DMS 273 treated with DMSO at 0.1 percent for 48 hours (cell line): ENCODE measurements around the gene ADCY1.
"Not testable (repeated sequence)": the region's sequence is repeated elsewhere in the genome, so short reads cannot be mapped to it uniquely, and the experiment has no call there.

Source experiments
- DNase-seq: peaks from one replicate; lab custom pipeline; 2025; lab: John Stamatoyannopoulos, UW

ADCY1 gene

DNA sequence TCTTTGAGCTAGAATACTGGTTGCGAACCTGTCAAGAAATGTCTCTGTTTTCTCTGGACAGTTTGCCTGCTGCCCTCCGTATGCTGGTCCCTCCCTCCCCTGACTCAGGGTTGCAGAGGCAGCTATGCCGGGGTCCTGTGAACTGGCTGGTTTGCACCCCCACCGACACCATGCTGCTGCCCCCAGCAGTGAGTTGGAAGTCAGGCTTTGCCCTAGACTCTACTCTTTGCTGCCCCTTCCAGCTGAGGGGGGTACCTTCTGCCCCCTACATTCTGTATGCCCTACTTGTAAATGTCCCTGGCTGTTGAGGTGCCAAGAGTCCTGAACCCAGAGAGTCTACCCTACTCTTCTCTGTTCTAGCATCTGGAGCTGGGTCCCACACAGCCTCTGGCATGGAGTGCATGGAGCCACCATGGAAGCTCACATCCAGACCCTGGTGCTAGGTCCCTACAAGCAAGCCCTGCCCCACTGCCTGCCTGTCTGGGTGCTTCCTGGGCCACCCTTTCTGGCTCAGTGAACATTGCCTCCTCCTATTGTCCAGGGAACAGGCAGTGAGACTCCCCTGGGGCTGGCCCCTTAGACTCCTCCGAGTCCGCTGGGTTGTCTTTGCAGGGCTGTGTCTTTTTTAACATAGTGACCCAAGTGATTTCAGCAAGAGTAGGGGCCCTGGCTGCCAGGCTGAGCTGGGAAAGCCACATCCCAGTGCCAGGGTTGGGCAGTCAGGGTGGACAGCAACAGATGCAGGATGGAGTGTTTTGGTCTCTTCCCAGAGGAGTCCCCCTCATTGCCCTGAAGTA is 138.9 kb downstream of the ADCY1 start:
- DNase-seq: no peak

DNA sequence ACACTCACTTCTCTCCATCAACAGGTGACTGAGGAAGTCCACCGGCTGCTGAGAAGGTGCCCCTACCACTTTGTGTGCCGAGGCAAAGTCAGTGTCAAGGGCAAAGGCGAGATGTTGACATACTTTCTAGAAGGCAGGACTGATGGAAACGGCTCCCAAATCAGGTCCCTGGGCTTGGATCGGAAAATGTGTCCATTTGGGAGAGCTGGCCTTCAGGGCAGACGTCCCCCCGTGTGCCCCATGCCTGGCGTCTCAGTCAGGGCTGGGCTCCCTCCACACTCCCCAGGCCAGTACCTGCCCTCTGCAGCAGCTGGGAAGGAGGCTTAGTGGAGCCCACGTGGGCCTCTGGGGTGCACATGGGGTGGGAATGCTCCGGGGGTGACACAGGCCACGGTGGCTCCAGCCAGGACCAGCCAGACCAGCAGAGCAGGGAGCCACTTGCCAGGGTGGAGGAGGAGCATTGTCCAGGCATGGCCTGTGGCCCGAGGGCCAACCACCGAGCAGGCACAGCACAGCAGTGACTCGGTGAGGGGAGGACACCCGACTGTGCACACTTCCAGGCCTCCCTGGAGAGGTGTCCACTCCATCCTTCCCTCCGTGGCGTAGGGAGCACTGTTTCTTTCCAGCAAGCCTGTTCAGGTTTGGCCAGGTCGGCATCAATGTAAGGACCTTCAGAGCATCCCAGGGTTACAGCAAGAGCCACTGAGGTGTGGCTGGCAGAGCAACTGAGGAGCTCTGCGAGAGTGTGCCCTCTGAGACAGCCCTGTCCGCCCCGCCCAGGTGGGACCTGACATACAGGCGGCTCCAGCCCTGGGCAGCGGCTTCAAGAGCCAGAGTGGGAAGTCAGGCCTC is 139.7 kb downstream of the ADCY1 start:
- no peak for DNase-seq

DNA sequence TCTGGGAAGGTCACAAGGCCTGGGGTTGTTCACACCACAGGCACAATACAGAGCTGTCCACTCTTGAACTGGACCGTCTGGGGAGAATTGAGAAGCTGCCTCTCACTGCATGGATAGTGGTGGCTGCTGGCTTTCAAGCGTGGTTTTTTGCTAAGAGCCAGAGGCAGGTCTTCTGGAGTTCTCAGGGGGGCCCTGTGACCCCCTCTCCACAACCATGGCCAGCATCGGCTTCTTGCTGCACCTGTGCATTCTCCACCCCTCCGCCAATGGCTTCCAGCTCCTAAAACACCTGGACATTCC is 140.3 kb downstream of the ADCY1 start:
- no peak for DNase-seq

DNA sequence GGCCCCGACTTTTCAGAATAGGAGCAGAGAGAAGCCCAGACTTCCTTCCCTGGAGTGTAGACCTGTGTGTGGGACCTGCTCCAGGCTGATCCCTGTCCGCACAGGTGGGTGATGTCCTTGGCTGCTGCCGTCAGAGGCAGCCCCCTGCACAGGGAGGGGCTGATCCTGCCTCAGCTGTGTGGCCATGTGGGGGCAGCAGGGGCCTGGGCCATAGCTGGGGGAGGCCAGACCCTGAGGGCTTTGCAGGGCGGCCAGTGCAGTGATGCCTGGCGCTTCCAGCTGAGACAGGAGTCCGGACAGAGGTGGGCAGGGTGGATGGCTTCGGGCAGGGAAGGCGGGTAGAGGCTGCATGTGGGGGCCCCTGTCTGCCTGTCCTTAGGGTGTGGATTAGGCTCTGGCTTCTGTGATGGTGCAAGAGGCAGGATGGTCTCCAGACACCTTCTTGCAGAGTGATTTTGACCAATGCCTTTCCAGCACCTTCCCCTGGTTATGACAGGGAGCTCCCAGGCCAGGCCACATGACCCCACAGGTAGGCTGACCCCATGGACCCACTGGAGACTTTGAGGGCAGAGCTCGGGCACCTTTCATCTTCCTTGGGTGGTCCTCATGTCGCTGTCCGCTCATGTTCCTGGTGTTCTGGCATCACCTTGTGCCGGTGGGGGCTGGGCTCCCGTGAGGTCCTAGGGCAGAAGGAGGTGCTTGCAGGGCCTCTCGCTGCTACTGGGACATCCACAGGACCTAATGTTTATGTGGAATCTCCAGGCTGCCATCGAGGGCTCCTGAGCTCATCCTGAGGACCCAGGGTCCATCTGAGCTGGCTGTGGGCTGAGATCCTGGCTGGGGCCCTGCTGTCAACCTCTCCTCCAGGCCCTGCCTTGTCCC is 141.5 kb downstream of the ADCY1 start:
- no peak for DNase-seq

DNA sequence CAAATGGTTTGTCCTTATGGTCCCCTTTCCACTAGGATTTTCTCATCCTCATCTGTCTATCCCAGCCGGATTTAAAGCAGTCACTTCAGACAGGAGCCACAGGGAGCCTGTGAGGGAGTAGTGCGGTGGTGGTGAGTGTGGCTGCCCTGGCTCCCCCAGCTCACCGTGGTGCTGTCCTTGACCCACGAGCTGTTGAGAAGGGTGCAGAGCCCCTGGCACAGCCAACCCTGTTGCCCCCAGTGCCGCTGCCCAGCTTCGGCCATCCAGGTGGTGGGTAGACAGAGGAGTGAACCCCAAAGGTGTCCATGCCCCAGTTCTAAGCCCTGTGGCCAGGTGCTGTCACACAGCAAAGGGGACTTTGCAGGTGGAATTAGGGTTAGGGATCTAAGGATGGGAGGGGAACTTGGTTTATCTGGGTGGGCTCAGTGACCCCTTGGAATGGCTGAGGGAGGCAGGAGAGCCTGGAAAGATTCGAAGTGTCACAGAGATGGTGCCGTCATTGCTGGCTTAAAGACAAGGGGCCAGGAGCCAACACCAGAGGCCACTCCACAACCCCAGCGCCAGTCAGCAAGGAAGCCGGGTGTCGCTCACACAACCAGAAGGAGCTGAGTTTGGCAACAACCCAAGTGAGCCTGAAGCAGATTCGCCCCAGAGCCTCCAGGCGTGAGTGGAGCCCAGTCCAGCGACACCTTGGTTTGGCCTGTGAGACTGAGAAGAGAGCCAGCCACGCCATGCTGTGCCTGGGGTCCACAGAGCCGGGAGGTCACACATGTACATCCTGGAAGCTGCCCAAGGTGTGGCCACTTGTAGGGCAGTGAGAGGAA is 142.4 kb downstream of the ADCY1 start:
- DNase-seq: no peak

DNA sequence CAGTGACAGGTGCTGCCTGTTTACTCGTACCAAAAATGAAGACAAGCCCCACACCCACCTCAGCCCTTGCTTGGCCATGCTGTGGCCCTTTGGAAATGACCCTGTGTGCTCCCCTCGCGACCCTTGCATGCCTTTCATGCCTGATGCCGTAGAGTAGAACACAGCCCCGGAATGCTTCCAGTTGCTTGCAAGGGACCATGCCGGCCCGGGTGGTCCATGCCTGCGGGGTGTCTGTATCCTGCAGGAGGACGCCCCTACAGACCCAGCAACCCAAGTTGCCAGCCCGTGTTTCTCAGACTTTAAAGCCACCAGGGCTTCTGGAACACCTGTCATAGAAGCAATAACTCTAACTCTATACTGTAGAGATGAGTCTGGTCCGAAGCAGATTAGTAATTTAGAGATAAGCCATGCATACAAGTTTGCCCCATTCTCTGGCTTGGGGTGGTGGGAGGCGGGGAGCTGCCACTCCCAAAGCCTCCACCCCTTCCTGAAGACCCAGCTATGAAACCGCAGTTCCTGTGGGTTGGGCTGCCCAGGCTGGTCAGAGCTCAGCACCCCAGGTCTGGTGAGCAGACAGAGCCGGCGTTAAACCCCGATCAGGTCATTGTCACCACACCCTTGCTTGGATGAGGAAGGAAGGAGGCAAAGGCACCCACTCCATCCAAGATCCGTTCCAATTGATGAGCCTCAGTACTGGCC is 143.5 kb downstream of the ADCY1 start:
- DNase-seq: no peak

DNA sequence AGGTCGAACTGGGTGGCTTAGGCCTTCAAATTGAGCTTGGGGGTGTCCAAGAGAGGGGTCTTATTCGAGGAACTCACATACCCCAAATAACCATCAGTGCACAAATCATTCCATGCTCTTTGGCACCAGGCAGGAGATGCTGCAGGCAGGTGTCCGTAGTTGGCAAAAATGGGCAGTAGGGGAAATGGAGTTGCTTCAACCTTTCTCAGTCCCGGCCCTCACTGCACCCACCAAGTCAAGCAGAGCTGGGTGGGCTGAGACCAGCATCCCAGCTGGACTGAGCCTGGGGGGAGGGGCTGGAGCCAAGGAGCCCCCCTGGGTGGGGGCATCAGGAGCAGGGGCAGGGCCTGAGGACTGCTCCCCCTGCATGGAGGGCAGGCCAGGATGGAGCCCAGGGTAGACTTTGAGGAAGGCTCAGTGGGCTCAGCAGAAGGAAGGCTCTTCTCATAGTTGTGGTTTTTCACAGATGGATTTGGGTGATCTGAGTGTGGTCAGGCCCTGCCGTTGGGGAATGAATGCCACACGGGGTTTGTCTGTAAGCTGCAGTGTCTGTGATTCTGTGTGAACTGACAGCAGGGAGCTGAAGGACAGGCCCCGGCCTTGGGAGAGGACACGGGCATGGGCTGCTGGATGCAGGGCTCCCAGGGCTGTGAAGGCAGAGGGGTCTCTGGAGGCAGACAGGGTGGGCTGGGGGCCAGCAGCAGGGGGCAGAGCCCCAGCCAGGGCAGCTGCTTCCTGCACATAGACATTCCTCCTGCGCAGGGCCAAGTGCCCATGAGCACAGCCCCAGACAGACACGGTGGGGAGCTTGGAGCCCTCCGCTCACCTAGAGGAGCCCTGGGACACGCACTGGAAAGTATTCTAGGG is 144.5 kb downstream of the ADCY1 start:
- no peak for DNase-seq

DNA sequence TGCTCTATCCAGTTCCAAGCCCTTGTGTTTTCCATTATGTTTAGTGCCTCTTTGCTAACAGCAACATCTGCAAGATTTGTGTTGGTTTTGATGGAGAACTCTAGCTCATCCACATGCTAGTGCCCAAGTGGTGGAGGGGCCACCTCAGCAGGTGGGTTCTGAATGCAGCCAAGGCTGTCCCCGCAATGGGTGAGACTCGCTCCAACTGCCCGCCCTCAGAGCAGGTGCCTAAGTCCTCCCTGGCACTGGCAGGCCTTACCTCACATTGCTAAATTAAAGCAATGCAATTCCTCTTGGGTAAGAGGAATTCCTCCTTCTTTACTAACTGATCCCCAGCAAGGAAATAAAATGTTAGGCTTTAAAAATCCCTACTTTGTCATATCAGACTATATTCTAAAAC is 146.8 kb downstream of the ADCY1 start:
- DNase-seq: no peak

DNA sequence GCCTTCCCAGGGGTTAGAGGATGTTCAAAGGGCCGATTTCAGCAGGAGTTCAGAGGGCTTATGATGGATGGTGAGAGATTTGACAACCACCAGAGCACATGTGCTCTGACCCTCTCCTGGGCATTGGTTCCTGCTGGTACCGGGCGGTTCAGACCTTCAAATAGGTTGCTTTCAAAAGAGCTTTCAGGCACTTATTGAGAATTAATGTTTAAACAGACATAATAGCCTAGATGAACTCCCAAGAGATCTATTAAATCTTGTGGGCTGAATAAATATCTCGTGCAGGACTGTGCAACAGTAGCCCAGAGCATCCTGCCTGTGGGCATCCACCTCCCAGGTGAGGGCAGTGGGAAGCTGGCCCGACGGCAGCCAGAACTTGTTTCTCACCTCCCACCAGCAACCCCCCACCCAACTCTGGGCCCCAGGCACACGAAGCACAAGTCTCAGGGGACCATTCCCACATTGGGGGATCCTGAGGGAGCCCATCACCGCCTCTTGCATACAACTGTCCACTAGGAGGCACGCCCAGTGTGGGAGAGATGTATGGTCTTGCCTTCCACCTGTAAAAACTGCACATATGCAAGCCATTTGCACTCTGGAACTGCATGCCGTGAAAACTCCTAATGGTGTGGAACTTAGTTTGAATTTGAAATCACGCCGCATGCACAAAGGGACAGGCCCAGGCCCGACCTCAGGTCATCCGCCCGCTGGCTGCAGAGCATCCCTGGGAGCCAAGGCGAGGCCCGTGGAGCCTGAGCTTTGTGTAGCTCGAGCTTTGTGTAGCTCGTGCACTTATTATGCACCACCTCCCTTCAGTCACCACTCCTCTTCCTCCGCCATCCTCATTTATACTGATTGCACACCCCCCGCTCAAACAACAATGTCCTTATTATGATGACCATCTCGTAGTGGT is 147.8 kb downstream of the ADCY1 start:
- no peak for DNase-seq

DNA sequence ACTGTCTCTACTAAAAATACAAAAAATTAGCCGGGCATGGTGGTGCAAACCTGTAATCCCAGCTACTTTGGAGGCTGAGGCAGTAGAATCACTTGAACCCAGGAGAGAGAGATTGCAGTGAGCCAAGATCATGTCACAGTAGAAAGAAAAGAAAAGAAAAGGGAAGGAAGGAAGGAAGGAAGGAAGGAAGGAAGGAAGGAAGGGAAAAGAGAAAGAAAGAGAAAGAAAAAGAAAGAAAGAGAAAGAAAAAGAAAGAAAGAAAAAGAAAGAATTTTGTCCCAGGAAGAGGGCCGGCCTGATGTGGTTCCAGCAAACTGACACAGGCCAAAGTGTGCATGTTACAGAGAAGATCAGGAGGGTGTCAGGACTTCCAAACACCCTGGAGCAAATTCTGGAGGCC is 151.1 kb downstream of the ADCY1 start:
- not testable (repeated sequence) for DNase-seq

DNA sequence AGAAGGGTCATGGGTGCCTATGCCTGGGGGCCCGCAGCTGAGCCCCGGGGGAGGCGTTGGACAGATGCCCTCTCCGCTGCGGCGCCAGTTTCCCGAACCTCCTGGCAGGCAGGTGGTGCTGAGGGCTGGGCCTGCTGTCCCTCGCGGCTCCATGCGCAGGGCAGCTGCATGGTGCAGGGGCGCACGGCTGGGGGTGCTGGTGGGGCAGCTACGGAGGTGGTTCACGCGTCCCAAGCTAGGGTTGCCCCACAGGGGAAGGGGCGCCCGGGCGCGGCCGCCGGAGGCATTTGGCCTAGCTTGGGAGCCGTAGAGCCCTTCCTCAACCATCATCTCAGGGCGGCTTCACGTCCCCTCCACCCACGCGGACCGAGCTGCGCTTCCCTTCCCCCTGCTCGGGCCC is 152.7 kb downstream of the ADCY1 start:
- no peak for DNase-seq

DNA sequence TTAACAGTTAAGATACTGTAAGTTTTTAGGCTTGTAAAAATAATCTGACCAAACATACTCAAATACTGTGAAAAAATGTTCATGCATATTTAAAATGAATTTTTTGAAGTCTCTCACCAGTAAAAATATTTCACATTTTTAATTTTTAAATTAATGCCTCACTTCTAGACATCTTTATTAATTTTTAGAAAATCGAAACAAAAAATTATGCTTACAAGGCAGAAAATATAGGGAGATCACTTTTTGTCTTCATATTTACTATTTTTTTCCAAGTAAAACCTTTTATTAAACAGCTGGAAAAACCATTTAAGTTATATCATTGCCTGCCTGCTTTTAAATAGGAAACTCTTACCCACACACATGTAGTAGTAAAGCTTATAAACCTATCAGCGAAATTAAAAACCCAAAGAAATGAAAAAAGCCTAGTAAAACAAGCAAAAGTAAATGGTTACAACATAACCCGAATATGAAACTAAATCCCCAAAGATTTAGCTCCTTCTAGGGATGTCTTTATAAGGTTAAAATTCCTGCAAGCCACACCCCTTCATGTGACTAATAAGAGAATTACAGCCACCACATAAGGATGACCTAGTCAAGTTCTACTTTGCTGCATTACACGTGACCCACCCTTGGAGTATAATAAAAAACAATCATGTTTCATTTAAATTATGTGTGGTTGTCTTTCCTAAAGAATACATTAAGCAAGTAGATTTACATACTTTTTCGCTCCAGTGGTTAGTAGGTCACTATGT is 157.7 kb downstream of the ADCY1 start:
- DNase-seq: not testable (repeated sequence)

DNA sequence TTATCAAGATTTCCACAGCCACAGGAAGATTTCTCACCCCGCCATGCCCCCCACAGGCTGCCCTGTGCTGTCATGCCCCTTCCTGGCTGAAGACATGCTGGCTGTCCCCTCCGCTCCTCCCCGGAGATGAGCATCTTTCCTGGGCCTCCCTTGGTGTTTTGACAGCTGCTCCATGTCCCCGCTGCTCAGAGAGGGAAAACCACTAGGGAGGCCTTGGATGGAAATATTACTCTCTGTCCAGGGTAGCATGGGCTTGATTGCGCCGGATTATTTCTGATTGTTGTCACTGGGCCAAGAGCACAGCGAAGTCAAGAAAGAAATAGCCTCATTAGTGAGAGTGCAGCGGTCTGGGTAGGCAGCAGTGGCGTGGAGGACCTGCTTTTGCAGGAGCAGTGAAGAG is 164.8 kb downstream of the ADCY1 start:
- not testable (repeated sequence) for DNase-seq

DNA sequence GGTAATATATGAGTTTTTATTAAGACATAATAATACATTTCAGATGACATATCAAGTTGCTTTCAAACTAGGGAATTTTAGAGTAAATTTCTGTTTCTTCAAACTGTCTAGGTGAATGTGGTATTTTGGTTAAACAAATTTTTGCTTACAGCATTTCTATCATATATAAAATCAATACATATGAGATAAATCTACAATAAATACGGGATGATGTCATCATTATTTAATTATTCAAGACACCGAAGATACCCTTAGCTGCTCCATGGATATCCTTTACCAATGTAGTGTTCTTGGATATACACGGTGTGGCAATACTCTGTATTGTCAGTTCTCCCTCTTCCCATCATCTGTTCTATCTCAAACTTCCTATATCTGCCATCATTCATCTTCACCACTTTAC is 166.4 kb downstream of the ADCY1 start:
- not testable (repeated sequence) for DNase-seq

DNA sequence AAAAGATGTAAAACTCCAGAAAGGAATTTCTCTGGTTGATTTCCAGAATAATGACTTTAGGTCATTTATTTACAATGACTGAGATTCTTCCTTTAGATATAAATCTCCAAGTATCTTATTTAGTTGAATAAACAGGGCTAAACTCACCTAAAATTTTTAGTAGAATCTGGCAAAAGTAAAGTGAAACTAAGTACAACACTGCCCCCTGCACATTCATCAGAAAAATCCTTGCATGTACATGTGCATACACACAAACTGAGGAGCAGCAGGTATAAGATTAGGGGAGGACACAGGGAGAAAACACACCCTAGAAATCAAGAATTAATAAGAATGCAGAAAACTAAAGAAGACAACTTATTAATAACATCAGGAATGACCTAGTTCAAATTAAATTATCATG is 174.8 kb downstream of the ADCY1 start:
- DNase-seq: not testable (repeated sequence)

DNA sequence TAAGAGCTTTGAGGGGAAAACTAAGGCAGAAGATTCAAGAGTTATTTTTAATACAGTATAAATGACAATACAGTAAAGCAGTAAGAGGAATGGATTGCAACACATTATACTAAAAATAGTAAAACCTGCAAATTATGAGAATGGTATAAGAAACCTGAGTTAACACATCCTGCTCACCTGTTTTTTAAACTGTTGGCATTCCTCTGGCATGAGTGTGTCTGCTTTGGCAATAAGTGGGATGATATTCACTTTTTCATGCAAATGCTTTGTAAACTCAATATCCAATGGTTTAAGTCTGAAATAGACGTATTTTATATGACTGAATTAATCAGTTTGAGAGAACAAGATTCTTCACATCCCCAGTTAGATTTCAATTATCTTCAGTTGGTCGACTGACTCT is 177.2 kb downstream of the ADCY1 start:
- DNase-seq: not testable (repeated sequence)

DNA sequence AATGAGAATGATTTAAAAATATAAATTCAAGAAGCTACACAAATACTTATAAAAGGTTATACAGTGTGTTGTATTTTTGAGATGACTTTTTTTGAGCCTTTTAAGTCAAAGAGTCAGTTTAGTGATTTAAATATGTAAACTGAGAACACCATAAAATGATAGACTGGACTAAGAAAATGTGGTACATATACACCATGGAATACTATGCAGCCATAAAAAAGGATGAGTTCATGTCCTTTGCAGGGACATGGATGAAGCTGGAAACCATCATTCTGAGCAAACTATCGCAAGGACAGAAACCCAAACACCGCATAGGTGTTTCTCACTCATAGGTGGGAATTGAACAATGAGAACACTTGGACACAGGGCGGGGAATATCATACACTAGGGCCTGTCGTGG is 182.2 kb downstream of the ADCY1 start:
- not testable (repeated sequence) for DNase-seq

DNA sequence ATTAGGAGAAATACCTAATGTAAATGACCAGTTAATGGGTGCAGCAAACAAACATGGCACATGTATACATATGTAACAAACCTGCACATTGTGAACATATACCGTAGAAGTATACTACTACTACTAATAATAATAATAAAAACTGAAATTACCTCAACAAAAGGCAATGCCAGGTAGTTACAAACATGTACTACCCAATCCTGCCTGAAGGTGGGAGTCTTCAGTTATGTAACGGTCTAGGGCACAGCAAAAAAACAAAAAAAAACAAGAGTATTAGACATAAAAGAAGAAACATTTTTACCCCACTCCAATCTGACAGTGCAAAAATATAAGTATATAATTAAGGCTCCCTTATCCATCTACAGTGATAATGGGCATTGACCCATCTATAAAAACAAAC is 182.6 kb downstream of the ADCY1 start:
- DNase-seq: not testable (repeated sequence)
